SIG-M5 treated with dmso at 0.1 percent for 504 hours (cell line): ENCODE data around the gene TGFB1.
"Not testable (repeated sequence)": the region's sequence is repeated elsewhere in the genome, so short reads cannot be mapped to it uniquely, and the experiment has no call there.

Source experiments
- DNase-seq: peaks from one replicate; lab custom pipeline; 2025; ENCODE audit not compliant: unreplicated experiment; lab: John Stamatoyannopoulos, UW

The TGFB1 gene

GRCh38 chr19:41346916-41347315, 6.8 kb downstream of the TGFB1 start:
- not testable (repeated sequence) for DNase-seq

GRCh38 chr19:41344162-41344561, 9.6 kb downstream of the TGFB1 start:
- no peak for DNase-seq

GRCh38 chr19:41341669-41342490, 11.8 kb downstream of the TGFB1 start:
- no peak for DNase-seq

- DNase-seq = no peak
Observed at GRCh38 chr19:41339936-41340335, 13.8 kb downstream of the TGFB1 start.

GRCh38 chr19:41335467-41335866, 18.3 kb downstream of the TGFB1 start:
- no peak for DNase-seq

GRCh38 chr19:41334793-41335192, 18.9 kb downstream of the TGFB1 start:
- DNase-seq = no peak

DNA sequence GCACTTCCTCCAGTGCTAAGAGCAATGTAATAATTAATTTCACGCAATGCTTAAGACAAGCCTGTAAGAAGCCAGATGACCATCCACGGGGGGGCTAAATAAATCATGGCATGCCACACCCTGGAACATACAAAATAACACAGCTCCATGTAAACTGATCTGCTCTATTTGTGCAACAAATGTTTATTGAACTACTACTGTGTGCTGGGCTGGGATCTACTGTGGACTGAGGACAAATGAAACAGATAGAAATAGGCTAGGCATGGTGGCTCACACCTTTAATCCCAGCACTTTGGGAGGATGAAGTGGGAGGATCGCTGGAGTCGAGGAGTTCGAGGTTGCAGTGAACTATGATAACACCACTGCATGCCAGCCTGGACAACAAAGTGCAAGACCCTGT, 21.3 kb downstream of the TGFB1 start:
- DNase-seq = no peak

DNA sequence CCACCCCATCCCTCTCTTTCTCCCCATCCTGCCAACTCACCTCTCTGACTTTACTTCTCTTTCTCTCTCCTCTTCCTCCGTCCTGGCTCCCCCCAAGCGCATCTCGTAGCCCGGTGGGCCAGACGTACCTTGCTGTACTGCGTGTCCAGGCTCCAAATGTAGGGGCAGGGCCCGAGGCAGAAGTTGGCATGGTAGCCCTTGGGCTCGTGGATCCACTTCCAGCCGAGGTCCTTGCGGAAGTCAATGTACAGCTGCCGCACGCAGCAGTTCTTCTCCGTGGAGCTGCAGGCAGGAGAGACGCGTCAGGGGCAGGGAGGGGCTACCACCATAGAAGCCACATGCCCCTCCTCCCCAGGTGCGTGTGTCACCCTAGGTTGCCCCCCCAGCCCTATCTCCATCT, 21.7 kb downstream of the TGFB1 start:
- no peak for DNase-seq

DNA sequence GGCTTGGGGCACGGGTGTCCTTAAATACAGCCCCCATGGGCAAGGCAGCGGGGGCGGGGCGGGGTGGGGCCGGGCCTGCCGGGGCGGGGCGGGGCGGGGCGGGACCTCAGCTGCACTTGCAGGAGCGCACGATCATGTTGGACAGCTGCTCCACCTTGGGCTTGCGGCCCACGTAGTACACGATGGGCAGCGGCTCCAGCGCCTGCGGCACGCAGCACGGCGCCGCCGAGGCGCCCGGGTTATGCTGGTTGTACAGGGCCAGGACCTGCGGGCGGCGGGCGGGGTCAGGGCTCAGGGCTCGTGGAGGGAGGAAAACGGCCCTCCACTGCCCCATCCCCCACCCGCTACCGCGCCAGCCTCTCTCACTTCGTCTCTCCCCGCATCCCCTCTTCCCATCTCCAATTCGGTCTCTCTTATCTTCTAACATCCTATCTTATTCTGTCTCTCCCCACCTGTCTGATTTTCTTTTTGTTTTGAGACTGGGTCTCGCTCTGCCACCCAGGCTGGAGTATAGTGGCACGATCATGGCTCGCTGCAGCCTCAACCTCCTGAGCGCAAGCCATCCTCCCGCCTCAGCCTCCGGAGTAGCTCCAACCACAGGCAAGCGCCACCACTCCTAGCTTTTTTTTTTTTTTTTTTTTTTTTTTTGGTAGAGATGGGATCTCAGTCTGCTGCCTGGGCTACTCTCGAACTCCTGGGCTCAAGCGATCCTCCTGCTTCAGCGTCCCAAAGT, 22.6 kb downstream of the TGFB1 start:
- DNase-seq = no peak

DNA sequence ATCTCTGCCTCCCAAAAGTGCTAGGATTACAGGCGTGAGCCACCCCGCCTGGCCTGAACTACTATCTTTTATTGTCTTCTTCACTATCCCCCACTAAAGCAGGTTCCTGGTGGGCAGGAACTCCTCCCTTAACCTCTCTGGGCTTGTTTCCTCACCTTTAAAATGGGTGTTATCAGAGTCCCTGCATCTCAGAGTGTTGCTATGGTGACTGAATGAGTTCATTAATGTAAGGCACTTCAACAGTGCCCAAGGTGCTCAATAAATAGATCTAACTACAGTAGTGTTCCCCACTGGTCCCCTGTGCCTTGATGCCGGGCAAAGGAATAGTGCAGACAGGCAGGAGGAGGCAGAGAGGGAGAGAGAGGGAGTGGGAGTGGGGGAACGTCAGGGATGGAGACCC, 23.2 kb downstream of the TGFB1 start:
- DNase-seq = no peak

GRCh38 chr19:41328842-41329225, 24.9 kb downstream of the TGFB1 start:
- DNase-seq = peak; percentile 89

GRCh38 chr19:41328157-41328841, 25.4 kb downstream of the TGFB1 start:
- no peak for DNase-seq

- DNase-seq = no peak
Observed at GRCh38 chr19:41327576-41328156, 26.1 kb downstream of the TGFB1 start.

- DNase-seq = no peak
Observed at GRCh38 chr19:41327076-41327575, 26.6 kb downstream of the TGFB1 start.

DNA sequence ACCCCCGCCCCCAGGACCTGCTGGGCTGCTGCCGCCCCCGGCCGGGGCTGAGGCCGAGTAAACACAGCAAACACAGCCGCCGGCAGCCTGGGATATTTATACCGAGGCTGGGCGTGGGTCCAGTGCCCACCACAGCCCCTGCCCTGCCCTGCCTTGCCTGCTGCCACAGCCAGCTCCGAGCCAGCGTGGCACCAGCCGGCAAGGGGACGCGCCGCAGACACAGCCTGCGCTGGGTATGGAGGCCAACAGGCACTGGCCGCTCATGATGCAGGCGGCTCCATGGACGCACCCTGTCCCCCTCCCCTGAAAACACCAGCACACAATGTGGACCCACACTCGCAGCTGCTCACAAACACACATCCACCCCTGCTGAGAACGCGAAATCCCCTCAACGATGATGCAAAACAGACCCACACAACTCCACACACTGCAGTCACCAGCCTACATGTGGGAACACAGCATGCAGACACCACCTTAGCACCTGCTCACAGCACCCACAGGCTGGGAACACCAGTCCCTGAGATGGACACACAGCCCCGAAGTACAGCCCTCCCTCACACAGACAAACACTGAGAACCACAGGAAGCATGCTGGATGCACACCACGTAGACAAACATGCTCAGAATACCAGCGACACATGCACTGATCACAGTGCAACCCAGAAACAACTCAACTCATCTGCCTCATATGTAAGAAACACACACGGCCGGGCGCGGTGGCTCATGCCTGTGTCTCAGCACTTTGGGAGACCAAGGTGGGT, 27.6 kb downstream of the TGFB1 start:
- no peak for DNase-seq

DNA sequence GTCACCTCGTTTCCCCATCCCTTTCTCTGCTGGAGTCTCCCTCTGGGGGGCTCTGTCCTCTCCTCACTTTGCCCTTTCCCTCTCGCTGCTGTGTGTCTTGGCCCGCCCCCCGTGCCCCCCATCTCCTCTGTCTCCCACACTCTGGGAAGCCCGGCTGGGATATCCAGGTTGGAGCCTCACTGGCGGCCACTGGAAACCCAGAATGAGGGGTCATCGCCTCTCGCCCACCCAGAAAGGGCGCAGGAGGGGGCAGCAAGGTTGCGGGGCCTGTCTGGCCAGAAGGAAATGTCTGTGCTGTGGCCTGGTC, 28.1 kb downstream of the TGFB1 start:
- DNase-seq = no peak

DNA sequence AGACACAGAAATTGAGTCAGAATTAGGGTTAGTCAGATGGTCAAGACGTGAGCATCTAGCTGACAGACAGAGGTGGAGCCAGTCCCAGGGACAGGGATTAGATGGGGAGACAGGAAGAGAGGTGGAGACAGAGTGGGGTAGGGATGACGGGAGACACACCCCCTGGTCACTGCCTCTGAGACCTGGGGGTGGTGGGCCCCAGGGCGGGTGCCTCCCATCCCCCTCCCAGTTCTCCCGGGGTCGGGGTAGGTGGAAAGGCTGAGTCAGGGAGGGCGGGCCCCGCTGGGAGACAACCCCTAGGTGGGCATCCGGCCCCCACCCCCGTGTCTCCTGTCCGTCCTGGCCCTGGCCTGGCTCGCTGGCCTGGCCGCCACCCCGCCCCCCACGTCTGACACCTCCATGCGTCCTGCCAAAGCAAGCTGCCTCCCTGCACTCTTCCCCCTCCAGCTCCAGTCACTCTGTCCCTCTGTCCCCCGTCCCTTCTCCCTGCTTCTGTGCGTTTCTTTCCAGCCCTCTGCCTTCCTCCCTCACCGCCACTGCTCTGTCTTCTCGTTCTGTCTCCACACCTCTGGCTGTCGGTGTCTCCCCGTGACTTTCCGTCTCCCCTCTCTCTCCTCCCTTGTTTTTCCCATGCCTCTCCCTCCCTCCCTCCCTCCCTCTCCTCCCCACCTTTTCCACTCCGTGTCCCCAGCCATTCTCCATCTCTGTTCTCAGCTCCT, 28.6 kb downstream of the TGFB1 start:
- no peak for DNase-seq

- no peak for DNase-seq
Observed at GRCh38 chr19:41324231-41324702, 29.5 kb downstream of the TGFB1 start.

GRCh38 chr19:41323430-41324125, 30.1 kb downstream of the TGFB1 start:
- DNase-seq = no peak
